Measurements from ENCODE around the gene VWA3A.
"Not testable (repeated sequence)": the region's sequence is repeated elsewhere in the genome, so short reads cannot be mapped to it uniquely, and the experiment has no call there.

The VWA3A gene

DNA sequence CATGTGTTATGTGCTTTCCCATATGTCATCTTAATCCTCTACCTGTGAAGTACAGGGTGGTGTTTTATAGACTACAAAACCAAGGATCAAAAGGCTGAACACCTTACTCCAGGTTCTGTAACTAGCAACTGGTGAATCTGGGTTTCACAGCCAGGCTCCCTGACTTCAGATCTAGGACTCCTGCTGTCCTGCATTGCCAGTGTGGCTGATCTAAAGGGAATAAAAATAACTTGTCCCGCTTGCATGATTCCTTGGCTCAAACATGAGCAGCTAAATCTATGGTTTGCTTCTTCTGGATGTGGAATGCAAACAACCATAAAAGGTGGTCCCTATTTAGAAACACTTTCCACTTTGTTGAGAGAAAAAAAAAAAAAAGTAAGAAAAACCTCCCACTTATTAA is 3.7 kb upstream of the VWA3A start:
- DNase-seq = no peak

DNA sequence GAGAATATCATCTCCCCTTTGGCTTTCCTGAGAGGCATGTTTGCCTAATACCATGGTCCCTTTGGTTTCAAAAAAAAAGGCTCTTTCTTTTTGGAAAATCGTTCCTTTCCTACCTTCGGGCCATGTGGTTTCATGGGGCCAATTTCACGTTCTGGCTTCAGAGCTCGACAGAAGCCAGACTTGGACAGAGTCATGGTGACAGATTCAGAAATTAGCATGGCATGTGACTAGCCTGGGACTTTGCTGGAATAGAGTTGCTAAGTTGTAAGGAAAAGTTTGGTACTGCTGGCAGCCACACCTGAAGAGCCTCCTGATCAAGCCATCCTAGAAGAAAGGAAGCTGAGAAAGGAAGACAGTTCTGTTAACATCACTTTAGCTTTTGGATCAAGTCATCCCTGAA is 2.4 kb upstream of the VWA3A start:
- no peak for DNase-seq

DNA sequence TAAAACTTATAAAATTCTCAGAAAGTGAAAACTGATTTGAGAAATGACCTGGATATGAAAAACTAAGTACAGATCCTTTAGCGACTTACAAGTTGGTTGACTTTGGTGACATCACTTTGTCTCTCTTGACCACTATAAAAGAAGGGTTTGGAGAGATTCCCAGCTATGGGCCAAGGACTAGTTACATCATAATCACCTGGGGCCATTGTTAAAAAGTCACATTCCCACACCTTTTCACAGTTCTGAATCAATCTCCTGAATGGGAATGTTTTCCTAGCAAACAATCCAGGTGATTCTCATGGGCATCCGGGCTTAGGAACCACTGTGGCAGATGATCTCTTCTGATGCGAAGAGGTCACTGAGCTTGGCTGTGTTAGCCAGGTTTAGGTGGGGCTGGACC is 620 bp upstream of the VWA3A start:
- DNase-seq = no peak

DNA sequence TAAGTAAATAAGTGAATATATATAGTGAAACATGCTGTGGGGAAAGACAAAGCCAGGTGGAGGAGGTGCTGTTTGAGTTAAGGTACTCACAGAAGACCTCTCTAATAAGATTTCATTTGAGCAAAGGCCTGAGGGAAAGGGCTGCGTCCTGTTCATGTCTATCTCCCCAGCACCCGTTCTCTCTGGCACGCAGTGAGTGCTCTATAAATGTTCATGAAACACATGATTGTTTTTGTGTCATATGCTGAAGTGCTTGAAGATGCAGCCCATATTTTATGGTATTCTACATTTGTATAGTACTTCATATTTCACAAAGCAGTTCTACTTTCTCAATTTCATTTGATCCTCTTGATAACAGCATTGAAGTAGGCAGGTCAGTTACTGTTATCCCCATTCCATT is 990 bp downstream of the VWA3A start:
- DNase-seq = no peak

DNA sequence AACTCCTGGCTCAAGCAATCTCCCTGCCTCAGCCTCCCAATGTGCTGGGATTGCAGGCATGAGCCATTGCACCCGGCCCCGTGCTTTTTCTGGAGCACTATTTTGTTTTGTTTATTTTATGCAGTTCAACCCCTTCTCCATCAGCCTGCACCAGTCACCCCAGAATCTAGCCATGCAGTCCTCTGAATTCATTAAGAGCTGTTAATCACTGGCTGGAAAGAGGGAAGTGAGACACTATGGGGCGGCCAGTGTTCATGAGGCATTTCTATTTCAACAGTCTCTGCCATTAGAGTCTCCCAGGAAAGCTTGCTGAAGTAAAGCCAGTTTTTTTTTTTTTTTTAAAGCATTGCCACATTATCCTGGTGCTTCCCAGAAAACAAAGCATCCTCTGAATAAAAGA is 1.7 kb downstream of the VWA3A start:
- DNase-seq = peak in 3 of 56 donors; percentile 3 to 14 (median 6)

DNA sequence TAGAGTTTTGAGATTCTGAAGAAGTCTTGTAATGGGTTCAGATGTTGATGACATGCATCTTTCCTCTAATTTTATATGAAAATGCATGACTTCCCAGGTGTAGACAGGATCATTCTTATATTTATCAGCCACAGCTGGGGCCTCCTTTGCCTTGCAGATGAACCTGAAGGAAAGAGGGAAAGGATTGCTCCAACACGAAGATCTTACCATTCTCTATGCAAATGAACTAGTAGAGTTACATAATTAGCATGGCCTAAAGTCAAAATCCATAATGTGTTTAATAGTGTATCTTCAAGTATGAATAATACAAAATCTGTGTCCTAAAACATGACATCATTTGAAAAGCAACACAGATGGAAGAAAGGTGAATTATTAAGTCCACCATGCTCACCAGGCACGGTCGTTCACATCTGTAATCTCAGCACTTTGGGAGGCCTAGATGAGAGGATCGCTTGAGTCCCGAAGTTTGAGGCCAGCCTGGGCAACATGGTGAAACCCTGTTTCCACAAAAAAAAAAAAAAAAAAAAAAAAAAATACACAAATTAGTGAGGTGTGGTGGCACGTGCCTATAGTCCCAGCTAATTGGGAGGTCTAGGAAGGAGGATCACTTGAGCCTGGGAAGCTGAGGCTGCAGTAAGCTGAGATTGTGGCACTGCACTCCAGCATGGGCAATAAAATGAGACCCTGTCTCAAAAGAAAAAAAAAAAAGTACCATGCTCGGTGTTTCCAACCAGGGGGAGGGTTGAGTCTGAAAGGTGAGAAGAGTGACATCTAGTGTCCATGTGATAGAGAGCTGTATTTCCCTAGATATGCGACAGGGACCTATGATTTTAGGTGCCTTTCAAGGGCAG is 6.3 kb downstream of the VWA3A start:
- DNase-seq = no peak

DNA sequence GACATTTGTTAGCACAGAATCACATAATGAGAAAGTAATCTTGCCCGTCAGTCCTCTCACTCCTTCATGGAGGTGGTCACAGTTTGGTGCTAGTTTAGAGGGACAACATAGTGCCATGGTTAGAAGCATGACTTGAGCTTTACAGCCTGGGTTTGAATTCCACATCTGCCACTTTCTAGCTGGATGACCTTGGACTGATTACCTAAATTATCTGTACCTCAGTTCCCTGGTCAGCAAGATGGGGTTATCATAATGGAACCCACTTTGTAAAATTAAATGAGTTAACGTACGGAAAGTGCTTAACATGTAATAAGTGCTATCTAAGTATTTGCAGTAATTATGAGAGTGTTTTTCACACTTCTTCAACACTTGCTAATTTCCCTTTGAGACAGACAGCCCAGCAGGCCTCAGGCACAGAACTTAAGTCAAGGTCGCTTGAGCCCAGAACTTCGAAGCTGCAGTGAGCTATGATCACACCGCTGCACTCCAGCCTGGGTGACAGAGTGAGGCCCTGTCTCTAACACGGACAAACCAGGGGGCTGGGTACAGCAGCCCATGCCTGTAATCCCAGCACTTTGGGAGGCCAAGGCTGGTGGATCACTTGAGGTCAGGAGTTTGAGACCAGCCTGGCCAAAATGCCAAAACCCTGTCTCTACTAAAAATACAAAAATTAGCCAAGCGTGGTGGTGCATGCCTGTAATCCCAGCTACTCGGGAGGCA is 7.1 kb downstream of the VWA3A start:
- no peak for DNase-seq

DNA sequence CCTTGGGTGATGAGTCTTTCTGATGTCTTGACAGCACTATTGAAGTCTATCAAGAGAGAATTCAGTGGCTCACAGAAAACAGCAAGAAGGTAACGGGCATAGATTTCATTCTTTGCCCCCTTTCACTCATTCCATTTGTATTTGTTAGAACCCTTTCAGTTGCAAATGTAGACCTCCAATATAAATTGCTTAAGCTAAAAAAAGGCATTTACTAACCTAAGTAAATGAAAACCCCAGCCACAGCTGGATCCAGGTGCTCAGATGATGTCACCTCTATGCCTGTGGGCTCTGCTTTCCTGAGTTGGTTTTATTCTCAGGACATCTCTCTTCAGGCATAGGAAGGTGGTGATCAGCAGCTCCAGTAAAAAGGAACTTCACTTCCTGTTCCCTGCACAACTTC is 11.1 kb downstream of the VWA3A start:
- DNase-seq = no peak

DNA sequence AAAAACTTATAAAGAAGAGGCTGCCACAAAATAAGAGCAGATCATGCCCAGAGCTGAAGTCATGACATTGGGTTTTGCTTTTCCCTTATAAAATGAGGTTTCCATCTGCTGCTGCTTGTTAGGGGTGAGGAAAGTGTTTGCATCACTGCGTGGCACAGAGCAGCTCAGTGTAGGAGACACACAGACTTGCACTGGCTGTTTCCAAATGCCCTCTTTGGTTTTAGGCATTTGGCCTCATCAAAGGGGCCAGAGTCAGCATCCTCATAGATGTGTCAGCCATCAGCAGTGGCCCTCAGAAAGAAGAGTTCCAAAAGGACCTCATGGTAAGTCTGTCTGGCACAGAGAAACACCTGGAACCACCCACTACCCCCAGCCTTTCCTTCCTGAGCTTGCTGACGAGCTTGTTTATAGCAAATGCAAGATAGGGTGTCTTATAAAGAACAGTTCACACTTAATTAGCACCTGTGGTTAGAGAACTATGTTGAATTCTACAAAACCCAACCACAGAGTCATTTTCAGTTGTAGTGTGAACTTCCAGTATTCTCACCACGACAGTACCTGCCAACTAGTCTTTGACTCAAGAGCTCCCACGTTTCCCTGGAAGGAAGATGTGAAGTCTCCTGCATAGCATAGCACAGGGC is 17.0 kb downstream of the VWA3A start:
- DNase-seq = no peak

DNA sequence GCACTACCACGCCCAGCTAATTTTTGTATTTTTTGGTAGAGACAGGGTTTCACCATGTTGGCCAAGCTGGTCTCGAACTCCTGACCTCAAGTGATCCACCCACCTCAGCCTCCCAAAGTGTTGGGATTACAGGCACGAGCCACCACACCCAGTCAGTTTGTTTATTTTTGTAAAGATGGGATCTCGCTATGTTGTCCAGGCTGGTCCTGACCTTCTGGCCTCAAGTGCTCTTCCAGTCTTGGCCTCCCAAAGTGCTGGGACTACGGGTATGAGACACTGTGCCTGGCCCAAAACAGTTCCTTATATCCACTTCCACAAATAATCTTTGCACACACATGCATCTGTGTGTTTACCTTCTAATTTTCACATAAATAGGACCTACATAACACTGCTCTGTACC is 19.3 kb downstream of the VWA3A start:
- not testable (repeated sequence) for DNase-seq

DNA sequence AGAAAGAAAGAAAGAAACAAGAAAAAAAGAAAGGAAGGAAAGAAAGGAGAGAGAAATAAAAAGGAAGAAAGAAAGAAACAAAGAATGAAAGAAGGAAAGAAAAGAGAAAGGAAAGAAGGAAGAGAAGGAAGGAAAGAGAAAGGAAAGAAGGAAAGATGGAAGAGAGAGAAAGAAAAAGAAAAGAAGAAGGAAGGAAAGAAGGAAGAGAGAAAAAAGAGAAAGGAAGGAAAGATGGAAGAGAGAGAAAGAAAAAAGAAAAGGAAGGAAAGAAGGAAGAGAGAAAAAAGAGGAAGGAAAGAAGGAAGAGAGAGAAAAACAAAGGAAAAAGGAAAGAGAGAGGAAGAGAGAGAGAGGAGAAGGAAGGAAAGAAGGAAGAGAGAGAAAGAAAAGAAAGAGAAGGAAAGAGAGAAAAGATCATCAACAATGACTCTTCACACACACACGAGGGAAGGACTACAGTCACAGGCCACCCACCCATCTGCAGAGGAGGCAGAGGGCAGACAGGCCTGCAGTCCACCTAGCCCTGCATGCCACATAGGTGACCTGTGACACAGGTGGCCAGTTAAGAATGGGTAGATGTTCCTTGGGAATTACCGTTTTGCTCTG is 23.9 kb downstream of the VWA3A start:
- DNase-seq = no peak

DNA sequence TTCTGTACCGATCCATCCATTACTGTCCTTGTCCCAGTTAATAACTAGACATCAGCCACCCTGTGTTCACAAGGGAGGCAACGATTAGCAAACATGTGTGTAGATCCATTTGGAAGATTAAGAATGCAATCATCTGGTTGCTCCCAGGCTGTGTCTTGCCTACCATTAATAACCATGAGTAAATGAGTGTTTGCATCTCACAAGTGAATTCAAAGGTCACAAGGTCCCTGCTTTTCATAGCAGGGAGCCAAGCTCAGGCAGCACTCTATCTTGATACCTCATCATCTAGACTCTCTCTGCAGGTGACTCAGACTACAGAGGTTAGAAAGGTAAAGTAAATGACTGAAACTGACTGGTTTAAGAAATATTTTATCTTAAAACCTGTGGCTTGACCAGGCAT is 25.3 kb downstream of the VWA3A start:
- no peak for DNase-seq

DNA sequence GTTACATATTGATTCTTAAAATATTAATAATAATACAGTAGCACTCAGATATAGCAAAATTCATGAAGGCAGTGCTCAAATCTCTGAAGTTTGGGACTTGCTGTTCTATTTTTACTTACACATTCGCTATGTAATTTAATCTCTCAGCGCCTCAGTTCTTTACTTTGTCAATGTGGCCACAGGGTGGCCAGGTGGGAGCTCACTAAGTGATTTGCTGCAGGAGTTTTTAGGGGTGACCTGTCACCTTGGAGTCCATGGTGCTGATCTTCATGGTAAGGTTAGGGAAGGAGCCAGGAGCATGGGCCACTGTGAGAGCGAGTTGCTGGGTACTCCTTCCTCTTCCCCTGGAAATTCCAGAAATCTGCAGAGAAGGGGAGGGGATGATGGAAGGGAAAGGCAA is 28.1 kb downstream of the VWA3A start:
- DNase-seq = no peak

DNA sequence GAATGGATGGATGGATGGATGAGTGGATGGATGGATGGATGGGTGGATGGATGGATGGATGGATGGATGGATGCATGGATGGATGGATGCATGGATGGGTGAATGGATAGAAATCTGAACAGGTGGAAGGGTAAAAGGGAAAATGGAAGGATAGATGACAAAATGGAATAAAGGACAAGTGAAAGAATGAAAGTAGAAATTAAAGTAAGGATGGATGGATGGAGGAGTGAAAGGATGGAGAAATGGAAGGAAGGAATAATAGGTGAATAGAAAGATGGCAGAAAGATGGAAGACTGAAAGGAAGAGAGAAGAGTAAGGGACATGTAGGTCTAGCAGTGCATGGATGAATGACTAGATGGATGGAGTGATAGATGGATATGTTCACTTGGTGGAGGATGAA is 29.9 kb downstream of the VWA3A start:
- no peak for DNase-seq

DNA sequence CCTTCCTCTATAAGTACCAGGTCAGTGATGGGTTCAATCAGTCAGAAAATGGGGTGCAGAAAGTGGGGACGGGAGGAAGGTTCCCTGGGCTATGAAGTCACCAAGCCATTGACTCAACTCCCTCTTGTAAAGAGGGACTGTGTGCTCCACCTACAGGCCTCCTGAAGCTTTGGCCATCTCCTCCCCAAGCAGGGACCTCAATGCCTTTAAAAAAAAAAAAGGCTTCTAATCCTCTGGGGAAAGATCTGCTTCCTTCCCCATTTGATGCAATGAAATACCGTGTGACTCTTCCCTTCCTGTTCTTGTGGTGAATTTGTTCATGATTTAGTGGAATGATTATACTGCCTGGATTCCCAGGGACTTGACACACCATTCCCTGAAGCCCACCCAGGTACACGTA is 30.8 kb downstream of the VWA3A start:
- DNase-seq = no peak

DNA sequence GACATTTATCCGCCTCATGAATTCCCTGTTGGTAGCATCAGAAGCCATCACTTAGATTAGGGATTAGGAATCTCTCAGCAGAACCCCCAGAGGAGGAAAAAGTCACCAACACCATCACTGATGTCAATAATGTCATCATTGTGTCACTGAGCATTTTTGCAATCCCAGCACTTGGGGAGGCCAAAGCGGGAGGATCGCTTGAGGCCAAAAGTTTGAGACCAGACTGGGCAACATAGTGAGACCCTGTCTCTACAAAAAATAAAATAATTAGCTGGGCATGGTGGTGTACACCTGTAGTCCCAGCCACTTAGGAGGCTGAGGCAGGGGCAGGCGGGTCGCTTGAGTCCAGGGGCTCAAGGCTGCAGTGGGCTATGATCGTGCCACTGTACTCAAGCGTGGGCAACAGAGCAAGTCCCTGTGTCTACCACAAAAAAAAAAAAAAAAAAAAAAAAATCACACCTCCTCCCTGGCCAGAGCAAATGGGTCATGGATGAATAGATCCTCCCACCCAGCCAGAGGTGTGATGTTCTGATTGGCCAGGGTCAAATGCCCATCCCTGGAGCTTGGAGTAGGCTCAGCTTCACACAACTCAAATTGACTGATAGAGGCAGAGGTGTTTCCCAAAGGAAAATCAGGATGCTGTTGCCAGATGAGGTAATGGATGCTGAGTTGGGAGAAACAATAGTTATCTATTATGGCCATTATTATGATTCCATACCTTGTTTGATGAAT is 31.6 kb downstream of the VWA3A start:
- no peak for DNase-seq

DNA sequence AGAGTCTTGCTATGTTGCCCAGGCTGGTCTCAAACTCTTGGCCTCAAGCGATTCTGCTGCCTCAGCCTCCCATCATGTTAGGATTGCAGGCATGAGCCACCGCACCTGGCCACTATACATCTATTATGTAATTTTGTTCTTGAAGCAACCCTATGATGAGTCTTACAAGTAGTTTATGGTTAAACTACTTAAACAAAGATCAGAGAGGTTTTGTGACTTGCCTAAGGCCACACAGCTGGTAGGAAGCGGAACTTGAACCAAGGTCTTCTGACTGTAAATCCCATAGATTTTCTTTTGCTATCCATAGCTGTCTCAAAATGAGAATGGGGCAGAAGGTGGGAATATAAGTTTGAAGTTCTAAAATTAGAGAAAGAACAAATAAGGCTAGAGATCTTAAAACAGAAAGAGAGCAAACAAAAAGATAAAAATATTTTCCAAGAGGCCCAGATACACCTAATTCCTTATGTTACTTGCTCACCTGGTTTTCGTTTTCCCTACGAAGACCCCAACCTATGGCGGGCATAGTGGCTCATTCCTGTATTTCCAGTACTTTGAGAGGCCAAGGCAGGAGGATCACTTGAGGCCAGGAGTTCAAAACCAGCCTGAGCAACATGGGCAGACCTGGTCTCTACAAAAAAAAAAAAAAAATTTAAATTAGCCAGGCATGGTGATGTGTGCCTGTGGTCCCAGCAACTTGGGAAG is 32.4 kb downstream of the VWA3A start:
- no peak for DNase-seq

DNA sequence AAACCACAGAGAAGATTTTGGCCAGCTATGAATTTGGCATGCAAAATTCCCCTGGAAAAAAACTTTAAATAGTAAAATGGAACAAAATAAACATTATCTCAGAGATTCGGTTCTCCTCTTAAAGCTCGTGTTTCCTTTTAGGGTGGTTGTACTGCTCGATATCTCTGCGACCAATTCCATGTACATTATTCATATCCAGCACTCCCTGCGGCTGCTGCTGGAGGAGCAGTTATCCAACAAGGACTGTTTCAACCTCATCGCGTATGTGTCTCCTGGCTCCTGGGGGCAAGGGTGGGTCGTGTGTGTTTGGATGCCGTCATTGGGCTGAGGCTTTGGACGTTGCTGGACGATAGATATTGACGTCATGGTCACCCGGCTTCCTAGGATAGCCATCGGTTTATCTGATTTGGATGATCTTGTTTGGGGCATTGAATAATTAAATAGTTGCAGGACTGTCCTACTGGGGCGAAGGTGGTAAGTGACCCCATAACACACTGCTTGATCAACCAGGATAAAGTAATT is 33.8 kb downstream of the VWA3A start:
- no peak for DNase-seq

DNA sequence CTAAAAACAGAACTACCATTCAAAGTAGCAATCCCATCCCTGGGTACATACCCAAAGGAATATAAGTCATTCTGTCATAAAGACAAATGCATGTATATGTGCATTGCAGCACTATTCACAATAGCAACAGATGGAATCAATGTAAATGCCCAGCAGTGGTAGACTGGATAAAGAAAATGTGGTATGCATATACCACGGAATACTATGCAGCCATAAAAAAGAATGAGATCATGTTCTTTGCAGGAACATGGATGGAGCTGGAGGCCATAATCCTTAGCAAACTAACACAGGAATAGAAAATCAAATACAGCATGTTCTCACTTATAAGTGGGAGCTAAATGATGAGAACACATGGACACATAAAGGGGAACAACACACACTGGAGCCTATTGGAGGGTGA is 36.2 kb downstream of the VWA3A start:
- DNase-seq = not testable (repeated sequence)

DNA sequence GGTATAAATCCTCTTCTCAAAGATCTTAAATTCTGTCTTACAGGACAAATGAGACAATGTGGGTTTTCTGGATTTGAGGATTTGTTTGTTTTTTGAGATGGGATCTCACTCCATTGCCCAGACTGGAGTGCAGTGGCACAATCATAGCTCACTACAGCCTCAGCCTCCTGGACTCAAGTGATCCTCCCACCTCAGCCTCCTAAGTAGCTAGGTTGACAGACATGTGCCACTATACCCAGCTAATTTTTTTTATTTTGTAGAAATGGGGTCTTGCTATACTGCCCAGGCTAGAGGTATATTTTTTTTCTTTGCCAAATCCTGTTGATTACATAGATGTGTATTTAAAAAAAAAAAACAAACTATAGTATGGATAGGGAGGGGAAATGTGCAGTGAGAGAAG is 38.2 kb downstream of the VWA3A start:
- no peak for DNase-seq

DNA sequence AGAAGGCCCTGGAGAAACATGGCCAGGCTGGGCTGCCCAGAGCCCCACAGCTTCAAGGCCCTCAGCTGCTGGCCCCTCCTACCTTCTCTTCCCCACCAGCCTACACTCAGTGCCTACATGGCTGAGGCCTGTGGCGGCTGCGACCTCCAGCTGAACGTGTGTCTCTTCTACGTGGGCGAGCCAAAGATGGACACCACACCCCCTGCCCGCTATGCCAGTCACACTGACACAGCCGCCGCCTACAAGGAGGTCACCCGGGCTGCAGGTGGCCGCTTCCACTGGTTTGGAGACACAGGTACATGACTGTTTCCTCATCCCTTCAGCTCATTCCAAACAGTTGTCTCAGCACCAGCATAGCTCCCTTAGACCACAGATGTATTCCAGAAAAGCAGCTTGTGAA is 40.5 kb downstream of the VWA3A start:
- no peak for DNase-seq
